ENCODE results near the gene UBE2J2. TPM values are rescaled to one million over a fixed set of nuclear protein-coding genes. Genes with fewer than 3 reads are reported as not detected.

Gene UBE2J2
- polyA plus RNA-seq, 1 donor from 2014 or later = 79.7 TPM

GRCh38 chr1:1270813-1271212, 2.8 kb downstream of the UBE2J2 start:
- Histone ChIP-seq H3K27ac (ENCODE audit: low read length) (no peak overlapping the region), H3K4me3 (ENCODE audit: low read length) (peak overlapping the region; percentile 36), H2AFZ (ENCODE audit: low read depth, low read length) (no peak overlapping the region), H3K9me2 (ENCODE audit: insufficient read depth, low read length) (no peaks in the 10 kb centered on the region), H4K20me1 (ENCODE audit: insufficient read depth) (no peaks in the 10 kb centered on the region), H3K36me3 (ENCODE audit: insufficient read depth, low read length) (no peaks in the 10 kb centered on the region), H3K27me3 (ENCODE audit: insufficient read depth, low read depth, low read length) (no peaks in the 10 kb centered on the region), H3K4me2 (ENCODE audit: low read length) (no peak overlapping the region), H3K9ac (ENCODE audit: low read length) (no peak overlapping the region), H3F3A (ENCODE audit: insufficient read depth, low read length, poor library complexity, severe bottlenecking) (no peaks in the 10 kb centered on the region), H3K79me2 (replicated peaks; ENCODE audit: insufficient read depth, low read length) (peaks cover 39% of the 10 kb centered on the region), H3K9me3 (ENCODE audit: low read length) (no peaks in the 10 kb centered on the region)
- TF ChIP-seq REST (IDR thresholded peaks at IDR 0.05; ENCODE audit: borderline replicate concordance) = no peak
- TF ChIP-seq EP300 (conservative IDR thresholded peaks at IDR 0.05; ENCODE audit: poor library complexity, severe bottlenecking) = no peak
- no peak for TF ChIP-seq EZH2 (IDR thresholded peaks at IDR 0.05; ENCODE audit: borderline replicate concordance, insufficient read depth, low read length, poor library complexity, severe bottlenecking)
- no peak for TF ChIP-seq TAF1 (IDR thresholded peaks at IDR 0.05; ENCODE audit: low read depth)
- no peak for TF ChIP-seq MXI1 (conservative IDR thresholded peaks at IDR 0.05; ENCODE audit: poor library complexity, severe bottlenecking)
- TF ChIP-seq SMC3 (conservative IDR thresholded peaks at IDR 0.05; ENCODE audit: poor library complexity) = no peak
- TF ChIP-seq RAD21 (conservative IDR thresholded peaks at IDR 0.05) = no peak
- TF ChIP-seq CTCF (IDR thresholded peaks at IDR 0.05; ENCODE audit: poor library complexity, severe bottlenecking) = no peak
- no peak for TF ChIP-seq POLR2AphosphoS5 (IDR thresholded peaks at IDR 0.05)

- peaks cover 38% of the 10 kb centered on the region for H3K79me2 ChIP-seq (replicated peaks; ENCODE audit: insufficient read depth, low read length)
These were observed 5.4 kb downstream of the UBE2J2 start for GRCh38 chr1:1268284-1268682.

More at GRCh38 chr1:1268284-1268682, 5.4 kb downstream of the UBE2J2 start:
- Histone ChIP-seq H3K27ac (ENCODE audit: low read length) (no peak overlapping the region), H2AFZ (ENCODE audit: low read depth, low read length) (no peak overlapping the region), H3K4me2 (ENCODE audit: low read length) (no peak overlapping the region), H3K9me2 (ENCODE audit: insufficient read depth, low read length) (no peaks in the 10 kb centered on the region), H3K4me3 (ENCODE audit: low read length) (no peak overlapping the region), H3F3A (ENCODE audit: insufficient read depth, low read length, poor library complexity, severe bottlenecking) (no peaks in the 10 kb centered on the region), H3K27me3 (ENCODE audit: insufficient read depth, low read depth, low read length) (no peaks in the 10 kb centered on the region), H3K9ac (ENCODE audit: low read length) (no peak overlapping the region), H3K36me3 (ENCODE audit: insufficient read depth, low read length) (no peaks in the 10 kb centered on the region), H4K20me1 (ENCODE audit: insufficient read depth) (no peaks in the 10 kb centered on the region), H3K9me3 (ENCODE audit: low read length) (no peaks in the 10 kb centered on the region)
- no peak for TF ChIP-seq REST (IDR thresholded peaks at IDR 0.05; ENCODE audit: borderline replicate concordance)
- no peak for TF ChIP-seq EZH2 (IDR thresholded peaks at IDR 0.05; ENCODE audit: borderline replicate concordance, insufficient read depth, low read length, poor library complexity, severe bottlenecking)
- no peak for TF ChIP-seq TAF1 (IDR thresholded peaks at IDR 0.05; ENCODE audit: low read depth)
- TF ChIP-seq SMC3 (conservative IDR thresholded peaks at IDR 0.05; ENCODE audit: poor library complexity) = no peak
- no peak for TF ChIP-seq CTCF (IDR thresholded peaks at IDR 0.05; ENCODE audit: poor library complexity, severe bottlenecking)
- no peak for TF ChIP-seq EP300 (conservative IDR thresholded peaks at IDR 0.05; ENCODE audit: poor library complexity, severe bottlenecking)
- no peak for TF ChIP-seq POLR2AphosphoS5 (IDR thresholded peaks at IDR 0.05)
- no peak for TF ChIP-seq RAD21 (conservative IDR thresholded peaks at IDR 0.05)
- no peak for TF ChIP-seq MXI1 (conservative IDR thresholded peaks at IDR 0.05; ENCODE audit: poor library complexity, severe bottlenecking)

Measured in neural cell (in vitro differentiated cells).